T-helper 2 cell (primary cell): ENCODE data around the gene ENTPD6.
"Not testable (repeated sequence)": the region's sequence is repeated elsewhere in the genome, so short reads cannot be mapped to it uniquely, and the experiment has no call there.

ENCODE experiments used
- DNase-seq, 5 experiments: peaks; one replicate each; pipeline versions ENCODE4 v3.0.0 to v3.0.0-alpha.2; 2012 to 2022

The ENTPD6 gene

DNA sequence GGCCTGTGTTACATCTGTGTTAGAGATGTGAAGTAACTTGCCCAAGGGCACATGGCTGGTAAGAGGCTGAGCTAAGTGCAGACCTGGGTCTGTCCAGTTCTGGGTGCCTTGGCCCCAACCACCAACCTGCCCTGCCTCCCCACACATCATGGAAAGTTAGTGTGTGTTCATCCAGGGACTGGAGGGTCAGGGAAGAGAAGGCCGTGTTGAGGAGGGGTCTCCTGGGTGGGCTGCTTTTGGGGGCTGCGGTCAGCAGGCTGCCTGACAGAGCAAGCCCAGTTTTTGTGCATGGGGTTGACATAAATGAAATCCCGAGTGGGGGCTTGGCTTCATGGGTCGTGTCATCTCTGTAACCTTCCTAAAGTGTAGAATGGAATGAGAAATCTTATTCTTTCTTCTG, 63.3 kb downstream of the ENTPD6 start:
- DNase-seq, result no peak

DNA sequence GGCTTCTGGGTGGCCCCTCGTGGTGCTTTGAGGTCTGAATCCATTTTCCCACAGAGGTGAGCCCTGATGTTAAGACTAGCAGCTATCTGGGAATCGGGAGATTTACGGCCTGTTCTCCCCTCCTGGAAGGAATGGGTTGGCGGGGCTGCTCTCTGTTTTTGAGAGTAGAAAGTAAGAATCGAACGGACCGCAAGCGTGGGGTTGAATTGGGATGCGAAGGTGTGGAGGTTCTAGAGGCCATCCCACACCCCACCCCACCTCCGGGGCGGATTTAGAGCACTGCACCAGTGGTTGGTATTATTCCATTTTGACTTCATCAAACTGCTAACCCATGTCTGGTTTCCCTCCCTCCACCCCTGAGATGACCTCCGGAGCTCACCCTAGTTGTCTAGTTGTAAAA, 63.8 kb downstream of the ENTPD6 start:
- no peak for DNase-seq

DNA sequence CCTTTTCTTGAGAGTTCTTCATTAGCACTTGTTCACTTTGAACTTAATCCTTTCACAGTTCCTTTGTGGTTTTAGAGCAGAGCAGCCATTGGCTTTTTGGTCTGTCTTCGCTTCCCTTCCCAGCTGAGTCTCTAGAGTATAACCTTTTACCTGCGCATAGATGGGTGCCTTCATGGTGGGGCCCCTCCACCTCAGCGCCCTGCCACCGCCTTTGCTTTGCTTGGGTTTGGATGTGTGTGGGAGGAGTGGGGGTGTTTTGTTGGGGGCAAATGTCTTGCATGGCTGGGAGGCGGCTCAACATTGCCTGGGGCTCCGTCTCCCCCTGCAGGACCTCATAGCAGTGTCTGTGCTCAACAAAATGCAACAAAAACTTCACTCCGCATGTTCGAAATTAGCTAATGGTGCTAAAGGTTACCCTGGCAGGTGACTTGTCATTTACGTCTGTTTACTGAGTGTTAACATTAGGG, 64.3 kb downstream of the ENTPD6 start:
- no peak for DNase-seq

DNA sequence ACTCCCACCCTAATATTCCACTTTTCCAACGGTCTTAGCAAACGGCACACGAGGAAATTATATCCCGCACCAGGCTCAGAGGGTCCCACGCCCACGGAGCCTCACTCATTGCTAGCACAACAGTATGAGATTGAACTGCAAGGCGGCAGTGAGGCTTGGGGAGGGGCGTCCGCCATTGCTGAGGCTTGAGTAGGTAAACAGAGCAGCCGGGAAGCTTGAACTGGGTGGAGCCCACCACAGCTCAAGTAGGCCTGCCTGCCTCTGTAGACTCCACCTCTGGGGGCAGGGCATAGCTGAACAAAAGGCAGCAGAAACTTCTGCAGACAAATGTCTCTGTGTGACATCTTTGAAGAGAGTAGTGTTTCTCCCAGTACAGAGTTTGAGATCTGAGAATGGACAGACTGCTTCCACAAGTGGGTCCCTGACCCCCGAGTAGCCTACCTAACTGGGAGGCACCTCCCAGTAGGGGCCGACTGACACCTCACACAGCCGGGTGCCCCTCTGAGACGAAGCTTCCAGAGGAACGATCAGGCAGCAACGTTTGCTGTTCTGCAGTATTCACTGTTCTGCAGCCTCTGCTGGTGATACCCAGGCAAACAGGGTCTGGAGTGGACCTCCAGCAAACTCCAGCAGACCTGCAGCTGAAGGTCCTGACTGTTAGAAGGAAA, 65.4 kb downstream of the ENTPD6 start:
- DNase-seq, result not testable (repeated sequence)

DNA sequence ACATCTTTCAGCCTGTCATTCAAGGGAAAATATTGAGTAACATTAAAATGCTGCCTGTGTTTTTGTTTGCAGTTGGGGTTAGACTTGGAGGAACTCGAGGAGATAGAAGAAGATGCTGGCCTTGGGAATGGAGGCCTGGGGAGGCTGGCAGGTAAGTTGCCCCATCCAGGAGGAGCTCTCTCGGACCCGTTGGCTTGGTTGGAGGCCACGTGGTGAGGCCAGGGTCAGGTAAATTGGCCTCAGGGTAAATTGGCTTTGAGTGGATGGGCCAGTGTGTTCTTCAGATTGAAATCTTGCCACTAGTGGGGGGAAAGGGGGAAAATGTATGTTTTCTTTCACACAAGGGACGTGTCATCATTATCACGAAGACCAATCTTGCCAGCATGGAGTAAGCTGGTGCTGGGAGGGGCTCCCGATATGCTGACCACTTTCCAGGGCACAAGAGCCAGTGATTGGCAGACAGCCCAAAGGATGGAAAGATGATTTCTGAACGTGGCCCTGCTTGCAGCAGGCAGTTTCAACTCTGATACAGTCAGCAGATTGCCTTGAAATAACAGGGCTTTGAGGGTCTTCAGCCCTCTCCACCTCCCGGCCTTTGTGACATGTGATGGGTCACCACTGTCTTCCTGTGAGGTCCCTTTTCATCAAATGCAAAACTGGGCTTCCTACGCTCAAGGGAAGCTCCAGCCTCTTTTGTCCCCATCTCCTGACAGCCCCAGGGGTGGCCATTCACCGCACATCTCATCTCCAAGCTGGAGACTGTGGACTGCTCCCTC, 73.7 kb downstream of the ENTPD6 start:
- no peak for DNase-seq

DNA sequence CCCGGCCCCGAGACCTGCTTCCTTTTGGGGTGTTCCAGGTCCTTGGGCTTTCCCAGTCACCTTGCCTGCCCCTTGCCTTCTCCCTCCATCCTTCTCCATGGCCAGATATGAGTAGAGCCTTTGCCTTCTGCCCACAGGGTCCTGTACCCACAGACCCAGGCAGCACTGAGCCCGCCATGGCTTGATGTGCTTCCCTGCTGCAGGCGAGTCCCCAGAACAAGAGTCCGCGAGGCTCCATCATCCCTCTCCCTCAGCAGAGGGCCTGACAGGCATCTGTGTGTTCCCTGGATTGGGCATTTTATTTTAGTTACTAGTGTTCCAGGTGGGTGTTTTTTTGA, 74.3 kb downstream of the ENTPD6 start:
- no peak for DNase-seq

DNA sequence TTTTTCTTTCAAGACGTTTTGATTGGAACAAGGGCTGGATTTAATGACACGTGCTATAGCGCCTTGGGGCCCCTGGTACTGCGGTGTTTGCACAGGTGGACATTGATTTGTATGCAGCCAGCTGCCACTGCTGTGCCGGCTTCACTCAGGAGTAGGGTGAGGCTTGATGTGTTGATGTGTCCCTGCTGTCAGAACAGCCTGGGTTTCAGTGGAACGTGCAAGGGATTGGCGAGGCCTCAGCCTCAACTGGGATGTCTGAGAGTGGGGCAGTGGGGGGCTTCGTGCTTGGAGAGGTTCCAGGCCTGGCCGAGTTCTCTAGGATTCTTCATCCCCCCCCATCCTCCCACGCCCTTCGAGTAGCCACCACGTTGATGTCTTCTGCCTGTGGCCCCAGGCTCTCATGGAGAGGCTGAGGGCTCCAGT, 75.3 kb downstream of the ENTPD6 start:
- DNase-seq, result no peak

DNA sequence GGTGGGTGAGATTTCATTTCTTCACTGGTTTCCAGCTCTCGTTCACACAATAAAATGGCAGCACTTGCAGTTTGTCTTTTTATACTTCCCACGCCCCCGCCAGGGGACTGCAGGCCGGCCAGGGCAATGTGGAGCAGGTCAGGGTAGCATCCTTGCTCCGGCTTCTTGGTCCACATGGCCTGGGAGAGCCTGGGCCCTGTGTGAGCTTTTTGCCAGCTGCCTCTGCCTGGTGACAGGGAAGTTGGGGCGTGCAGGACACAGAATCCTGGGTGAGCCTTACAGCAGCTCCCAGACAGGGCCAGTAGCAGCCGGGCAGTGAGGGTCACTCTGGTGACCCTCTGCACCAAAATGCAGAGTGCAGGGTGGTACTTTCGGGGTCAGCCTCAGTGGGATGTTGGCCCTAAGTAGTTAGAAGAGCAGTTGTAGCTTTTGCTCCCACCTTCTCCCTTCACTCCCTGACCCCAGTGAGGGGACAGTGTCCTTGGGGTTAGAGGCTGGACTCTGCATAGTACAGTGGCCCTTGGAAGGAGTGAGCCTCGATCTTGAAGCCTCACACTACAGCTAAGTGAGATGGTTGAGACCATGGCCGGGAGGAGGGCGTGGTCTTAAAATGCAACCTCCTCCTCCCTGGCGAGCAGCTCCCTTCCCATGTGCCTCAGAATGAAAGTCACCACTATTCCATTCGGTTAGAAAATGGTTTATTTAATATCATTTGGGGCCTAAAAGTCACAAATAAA, 76.1 kb downstream of the ENTPD6 start:
- DNase-seq, result no peak

DNA sequence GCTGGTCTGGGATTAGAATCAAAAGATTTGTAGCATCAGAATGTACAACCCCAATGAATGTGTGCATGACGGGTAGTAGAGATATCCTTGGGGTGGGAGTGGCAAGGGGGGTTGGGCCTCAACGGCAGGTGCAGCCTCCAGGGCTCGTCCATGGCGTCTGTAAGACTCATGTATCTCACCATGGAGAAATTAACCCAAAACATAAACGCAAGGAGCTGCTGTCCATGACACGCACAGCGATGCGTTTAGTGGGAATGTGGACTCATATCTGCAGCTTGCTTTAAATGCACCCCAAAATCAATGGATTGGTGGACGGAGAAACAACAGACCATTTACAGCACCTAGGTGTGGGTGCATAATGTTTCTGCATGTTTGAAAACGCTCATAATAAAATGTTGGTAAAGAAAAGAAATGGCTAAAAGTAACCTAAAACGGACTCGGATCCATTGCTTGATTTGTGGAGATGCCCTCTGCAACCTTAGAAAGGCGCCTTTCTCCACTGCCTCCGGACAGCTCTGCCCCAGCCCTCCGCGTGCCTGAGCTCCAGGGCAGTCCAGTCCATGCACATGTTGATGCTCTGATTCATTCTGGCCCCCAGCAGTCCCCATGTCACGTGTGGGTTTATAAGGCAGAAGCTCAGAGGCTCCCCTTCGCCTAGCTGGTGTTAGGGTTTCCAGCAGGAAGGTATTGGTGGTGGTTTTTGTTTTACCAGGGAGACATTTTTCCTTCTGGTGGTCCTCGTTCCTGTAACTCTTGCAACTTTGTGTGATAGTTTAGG, 76.9 kb downstream of the ENTPD6 start:
- DNase-seq, result no peak

DNA sequence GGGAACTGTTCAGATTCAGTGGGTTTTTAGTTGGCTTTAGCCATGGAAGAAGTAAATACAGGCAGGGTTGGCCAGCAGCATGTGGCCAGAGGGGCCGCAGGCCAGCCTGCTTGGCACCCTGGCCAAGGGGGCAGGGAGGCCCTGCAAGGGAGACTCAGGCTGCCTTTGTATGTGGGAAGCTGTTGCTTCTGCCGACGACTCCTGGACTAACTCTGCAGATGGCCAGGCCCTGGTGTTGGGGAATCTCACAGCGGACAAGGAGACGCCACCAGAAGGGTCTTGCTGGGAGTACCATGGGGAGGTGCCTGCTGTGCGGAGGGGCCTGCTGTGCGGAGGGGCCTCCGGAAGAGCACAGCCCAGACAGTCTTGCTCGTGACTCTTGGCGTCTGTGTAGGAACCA, 77.5 kb downstream of the ENTPD6 start:
- no peak for DNase-seq

DNA sequence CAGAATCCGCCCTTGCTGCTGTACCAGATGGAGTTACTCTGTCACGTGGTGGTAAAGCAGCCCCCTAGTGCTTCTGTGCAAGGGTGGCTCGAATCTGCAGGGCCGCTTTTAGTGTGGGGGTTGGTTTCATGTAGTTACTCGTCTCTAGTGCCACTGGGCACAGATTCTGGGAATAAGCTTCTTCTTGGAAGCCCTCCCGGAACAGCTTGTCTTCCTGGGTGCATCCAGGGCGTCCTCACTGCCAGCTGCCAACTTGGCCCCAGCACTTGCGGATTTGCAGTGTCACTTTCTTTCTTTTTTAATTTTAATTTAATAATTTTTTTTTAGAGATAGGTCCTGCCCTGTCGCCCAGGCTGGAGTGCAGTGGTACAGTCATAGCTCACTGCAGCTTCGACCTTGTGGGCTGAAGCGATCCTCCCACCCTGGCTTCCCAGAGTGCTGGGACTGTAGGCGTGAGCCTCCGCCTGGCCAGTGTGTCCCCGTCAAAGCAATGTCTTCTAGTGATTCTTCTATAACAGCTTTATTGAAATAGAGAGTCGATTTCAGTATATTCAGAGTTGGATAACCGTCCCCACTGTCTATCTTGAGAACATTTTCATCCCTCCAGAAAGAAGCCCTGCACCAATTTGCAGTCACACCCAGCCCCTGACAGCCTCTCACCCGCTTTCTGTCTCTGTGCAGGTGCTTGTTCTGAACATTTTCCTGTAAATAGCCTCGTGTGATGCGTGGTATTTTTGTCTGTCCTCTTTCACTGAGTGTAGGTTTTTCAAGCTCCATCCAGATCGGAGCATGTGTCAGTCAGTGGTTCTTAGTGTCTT, 78.2 kb downstream of the ENTPD6 start:
- no peak for DNase-seq

DNA sequence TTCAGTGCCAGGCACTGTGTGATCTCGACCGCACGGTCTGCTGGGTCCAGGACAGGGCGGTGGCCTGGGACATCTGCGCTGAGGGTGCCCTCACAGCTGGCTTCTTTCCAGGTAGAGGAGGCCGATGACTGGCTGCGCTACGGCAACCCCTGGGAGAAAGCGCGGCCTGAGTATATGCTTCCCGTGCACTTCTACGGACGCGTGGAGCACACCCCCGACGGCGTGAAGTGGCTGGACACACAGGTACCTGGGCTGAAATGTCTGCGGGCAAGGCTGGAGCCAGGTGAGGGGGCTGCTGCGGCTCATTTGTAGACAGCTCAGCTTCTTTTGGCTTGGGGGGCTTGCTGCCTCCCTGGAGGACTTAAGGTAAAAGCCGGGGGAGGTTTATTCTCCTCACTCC, 79.0 kb downstream of the ENTPD6 start:
- DNase-seq, result no peak

DNA sequence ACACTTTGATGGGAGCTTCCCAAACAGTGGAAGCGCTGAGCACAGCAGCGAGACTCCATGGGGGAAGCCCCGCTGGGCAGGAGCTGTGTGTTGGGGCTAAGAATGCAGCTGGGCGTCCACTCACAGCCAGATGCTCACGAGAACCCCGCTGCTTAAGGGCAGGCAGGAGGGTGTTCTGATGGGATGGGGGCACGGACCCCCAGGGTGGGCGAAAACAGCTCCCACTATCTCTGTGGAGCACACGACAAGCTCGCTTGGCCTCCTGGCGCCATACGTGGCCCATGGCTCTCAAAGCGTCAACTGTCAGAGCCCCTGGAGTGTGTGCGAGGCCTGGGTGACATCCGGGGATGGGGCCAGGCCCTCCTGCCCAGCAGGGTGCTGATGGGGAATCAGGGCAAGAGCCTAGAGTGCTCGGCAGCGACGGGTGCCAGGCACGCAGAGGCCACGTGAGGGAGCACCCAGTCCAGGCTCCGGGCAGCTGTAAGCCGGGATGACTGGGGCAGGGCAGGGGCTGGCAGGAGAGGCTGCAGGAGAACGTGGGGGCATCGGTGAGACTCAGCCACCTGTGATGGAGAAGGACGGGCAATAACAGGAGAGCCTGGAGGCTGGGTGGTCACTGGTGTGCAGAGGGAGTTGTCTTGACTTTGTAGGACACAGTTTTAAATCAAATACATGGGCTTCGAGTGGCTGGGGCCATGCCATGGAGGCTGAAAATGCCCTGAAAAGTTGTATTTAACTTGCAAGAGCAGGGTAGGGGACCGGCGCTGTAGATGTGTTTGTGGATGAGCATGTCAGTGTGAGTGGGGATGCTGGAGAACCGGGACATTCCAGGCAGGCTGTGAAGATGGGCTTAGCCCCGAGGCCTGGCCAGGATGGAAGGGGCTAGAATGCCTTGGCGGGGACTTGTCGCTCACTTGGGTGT, 79.6 kb downstream of the ENTPD6 start:
- DNase-seq, result peak in 1 of 5 experiments; percentile 3

DNA sequence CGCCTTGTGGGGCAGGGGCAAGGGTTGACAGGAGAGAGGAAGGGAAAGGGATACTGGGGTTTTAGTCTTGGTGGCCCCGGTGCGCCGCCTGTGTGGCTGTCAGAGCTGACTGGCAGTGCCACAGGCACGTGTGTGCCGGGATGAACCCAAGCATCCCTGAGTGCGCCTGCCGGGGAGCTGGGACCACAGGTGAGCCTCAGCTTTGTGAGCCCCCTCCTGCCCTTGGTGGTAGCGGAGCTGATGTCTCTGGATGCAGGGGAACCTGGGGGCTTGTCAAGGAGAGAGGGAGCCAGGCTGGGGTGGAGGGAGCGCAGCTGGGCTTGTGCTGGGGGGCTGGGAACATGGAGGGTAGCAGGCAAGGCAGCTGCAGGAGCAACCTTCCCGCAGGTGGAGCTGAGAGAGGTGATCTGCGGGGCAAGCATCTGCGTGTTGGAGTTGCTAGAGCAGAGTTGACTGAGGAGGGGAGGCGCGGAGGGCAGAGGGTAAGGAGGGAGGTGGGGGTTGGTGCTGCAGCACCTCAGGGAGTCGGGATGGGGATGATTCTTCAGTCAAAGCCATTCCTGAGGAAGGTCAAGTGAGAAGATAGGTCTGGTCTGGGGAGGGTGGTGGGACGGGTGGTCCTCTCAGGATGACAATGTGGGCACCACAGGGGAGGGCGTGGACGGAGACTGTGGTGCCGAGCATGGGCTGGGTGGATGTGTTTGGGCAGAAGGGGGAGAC, 80.5 kb downstream of the ENTPD6 start:
- DNase-seq, result peak in 1 of 5 experiments; percentile 7
